Epithelial cell of esophagus (primary cell): ENCODE data around the gene EEF2.

ENCODE experiments used
- DNase-seq: peaks from one replicate; pipeline ENCODE4 v3.0.0; 2010; ENCODE audit warnings: low read depth
- H3K4me3 ChIP-seq: 2 replicates; pipeline ENCODE4 v1.5.1; 2011; ENCODE audit warnings: mild to moderate bottlenecking, low read length, control low read depth
- CTCF ChIP-seq: IDR thresholded peaks from 2 replicates; pipeline ENCODE4 v1.5.1; 2011; ENCODE audit warnings: low read depth, mild to moderate bottlenecking, low read length, control low read depth, inconsistent platforms; ENCODE audit not compliant: insufficient read depth; ENCODE audit errors: missing control alignments

The EEF2 gene

DNA sequence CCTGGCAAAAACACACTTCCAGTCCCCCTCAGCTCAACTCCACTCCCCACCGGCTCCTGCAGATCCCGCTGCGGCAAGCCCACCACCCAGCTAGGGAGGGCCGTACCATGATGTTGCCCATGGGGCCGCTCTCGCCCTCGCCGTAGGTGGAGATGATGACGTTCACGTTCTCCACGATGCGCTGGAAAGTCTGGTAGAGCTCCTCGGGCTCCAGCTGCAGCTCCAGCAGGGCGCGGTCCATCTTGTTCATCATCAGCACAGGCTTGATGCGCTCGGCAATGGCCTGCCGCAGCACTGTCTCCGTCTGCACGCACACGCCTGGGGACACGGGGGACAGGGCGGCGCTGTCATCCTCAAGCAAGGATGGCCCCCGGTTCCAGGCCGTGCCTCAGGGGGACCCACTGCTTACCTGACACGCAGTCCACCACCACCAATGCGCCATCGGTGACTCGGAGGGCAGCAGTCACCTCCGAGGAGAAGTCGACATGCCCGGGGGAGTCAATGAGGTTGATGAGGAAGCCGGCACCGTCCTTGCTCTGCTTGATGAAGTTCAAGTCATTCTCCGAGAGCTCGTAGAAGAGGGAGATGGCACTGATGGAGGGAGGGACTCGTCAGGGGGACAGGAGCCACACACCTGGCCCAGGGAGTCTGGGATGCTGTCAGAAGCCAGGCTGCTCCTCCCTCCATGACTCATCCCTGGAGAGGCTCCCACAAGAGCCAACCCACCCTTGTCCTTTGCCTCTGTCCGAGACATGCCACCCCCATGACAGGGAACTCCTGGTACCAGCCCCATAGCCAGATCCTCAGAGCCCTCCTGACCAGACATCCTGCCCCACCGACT is 2.3 kb downstream of the EEF2 start:
- peak overlapping the region; percentile 95 for H3K4me3 ChIP-seq
- TF ChIP-seq CTCF: no peak
- peak; percentile 82 for DNase-seq

DNA sequence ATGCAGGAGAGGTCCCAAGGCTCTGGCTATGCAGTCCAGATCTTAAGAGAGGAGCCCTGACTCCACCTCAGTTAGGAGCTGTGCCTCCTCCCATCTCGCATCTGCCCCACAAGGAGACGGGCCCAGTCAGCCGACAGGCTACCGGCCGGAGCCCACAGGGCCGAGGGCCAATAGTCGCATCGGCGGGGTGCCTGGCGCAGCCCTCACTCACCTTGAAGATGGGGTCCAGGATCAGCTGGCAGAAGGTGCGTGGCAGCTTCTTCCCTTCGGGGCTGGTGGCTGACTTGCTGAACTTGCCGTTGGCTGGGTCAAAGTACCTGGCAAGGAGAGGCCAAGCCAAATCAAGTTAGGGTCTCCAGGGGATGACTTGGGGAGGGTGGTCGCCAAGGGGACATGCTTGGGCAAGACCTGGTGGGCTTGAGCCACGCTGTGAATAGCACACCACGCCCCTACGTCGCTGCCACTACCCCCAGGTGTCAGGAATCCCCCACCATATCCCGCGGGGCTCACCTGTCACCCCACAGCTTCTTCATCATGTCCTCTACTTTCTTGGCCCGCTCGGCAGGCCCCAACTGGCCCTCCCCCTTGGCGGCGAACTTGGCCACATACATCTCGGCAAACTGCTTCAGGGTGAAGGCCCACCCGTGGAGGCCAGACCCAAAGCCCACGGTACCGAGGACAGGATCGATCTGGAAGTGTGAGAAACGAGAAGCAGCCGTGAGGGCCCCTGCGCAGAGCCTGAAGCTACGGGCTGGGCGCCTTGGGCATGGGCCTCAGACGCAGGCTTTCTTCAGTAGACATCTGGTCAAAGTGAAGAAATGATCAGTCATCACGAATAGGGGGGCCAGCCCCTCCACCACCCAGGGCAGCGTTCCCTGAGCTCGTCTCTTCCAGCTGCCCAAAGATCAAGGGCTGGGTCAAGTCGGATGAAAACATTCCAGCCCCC is 3.3 kb downstream of the EEF2 start:
- no peak for DNase-seq
- H3K4me3 ChIP-seq: no peak overlapping the region
- TF ChIP-seq CTCF: no peak

DNA sequence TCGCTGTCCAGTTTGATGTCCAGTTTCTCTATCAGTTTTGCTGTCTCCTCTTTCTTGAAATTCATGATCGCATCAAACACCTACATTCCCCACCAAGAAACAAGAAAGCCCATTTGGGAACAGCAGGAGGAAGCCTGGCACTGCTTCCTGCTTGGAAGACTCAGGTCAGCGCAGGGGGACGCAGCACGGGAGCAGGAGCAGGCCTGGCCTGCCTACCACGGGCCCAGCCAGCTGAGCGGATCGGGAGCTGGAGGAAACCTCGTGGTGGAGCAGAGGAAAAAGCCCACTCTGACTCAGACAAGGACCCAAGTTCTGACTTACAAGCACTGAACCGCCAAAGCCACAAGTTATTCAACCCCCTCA is 3.9 kb downstream of the EEF2 start:
- H3K4me3 ChIP-seq: no peak overlapping the region
- no peak for TF ChIP-seq CTCF

DNA sequence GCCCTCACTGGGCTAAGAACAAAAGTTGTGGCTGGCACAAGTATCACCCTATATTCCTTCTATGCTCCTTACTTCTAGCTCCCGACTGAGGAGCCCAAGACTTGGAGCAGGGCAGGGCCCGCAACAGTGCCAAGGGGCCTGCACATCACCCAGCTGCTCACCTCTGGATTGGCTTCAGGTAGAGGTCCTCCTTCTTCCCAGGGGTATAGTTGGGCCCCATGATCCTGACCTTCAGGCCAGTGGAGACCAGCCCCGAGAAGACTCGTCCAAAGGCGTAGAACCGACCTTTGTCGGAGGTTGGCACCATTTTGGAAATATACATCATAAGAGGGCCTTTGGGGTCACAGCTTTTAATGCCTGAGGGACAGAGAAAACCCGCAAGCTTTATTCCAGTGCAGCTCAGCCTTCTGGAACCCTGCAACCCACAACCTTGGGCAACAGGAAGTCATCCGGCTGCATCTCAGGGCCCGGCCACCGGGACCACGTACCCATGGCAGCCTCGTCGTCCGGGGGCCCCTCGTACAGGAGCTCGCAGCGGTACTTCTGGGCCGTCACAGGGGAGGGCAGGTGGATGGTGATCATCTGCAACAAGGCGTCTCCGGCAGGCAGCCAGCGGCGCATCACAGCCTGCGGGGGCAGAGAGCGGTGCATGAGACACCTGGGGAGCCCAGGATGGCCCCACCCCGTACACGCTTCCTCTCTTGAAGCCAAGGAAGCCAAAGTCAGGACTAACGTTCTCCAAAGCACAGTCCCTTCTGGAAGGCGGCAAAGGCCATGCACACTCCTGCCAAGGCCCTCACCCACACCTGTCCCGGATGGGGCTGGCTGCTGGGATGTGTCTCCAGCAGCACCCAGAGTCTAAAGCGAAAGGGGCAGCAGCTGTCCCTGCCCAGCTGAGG is 4.7 kb downstream of the EEF2 start:
- TF ChIP-seq CTCF: no peak
- no peak overlapping the region for H3K4me3 ChIP-seq
- no peak for DNase-seq

More for the DNA sequence above, 3.9 kb downstream of the EEF2 start:
- no peak for DNase-seq

- no peak for DNase-seq
- TF ChIP-seq CTCF: no peak
- H3K4me3 ChIP-seq: no peak overlapping the region
Measured at GRCh38 chr19:3979674-3980352, 5.5 kb downstream of the EEF2 start.

GRCh38 chr19:3979289-3979673 is 6.0 kb downstream of the EEF2 start:
- no peak for TF ChIP-seq CTCF
- H3K4me3 ChIP-seq: no peak overlapping the region
- no peak for DNase-seq
